HPDE6-E6E7 (cell line): ENCODE data around the gene HSPBP1.
"Not testable (repeated sequence)": the region's sequence is repeated elsewhere in the genome, so short reads cannot be mapped to it uniquely, and the experiment has no call there.

Source experiments
- DNase-seq: peaks from one replicate; pipeline ENCODE4 v3.0.0; 2011; ENCODE audit warnings: missing footprints; ENCODE audit errors: extremely low spot score

Gene HSPBP1

DNA sequence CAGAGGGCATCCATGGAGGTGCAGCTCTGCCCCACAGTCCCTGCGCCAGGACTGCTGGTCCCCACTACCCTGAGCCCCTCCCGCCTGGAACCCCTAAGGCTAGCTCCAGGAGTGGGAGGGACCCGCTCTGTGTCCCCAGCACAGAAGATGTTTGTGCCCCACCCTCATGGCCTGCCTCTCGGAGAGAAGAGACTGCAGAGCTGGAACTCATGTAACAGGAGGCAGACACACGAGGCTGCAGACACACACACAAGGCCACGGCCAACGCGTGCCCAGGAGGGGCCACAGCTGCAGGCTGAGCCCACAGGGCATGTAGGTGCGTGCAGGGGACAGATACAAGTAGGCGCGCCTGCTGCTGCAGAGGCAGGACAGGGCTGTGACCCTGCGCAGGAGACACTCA is 40.9 kb downstream of the HSPBP1 start:
- no peak for DNase-seq

DNA sequence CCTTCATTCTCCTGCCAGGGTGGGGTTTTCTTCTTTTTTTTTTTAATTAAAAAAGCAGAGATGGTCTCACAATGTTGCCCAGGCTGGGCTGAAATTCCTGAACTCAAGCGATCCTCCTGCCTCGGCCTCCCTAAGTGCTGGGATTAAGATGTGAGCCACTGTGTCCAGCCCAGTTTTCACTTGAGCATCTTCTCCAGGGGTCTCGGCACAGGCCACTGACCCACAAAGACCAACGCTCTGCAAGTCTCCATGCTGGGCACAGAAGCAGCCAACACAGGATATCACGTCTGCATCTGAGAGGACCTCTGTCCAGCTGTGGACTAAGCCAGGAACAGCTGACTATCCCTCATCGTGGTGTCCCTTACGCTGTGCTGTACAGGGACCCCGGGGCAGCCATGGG is 41.9 kb downstream of the HSPBP1 start:
- no peak for DNase-seq

DNA sequence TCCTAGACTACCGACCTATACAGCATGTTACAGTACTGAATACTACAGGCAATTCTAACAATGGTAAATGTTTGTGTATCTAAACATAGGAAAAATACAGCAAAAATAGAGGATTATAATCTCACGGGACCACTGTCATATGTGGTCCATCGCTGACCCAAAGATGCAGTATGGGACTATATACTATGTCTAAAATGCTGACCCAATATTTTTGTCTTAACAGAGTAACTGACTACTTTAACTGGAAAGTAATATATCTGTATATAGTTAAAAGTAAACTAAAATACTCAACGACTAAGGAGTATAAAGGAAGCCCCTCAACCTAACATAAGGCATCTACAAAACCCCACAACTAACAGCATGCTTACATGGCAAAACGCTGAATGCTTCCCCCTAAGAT is 46.9 kb downstream of the HSPBP1 start:
- no peak for DNase-seq

DNA sequence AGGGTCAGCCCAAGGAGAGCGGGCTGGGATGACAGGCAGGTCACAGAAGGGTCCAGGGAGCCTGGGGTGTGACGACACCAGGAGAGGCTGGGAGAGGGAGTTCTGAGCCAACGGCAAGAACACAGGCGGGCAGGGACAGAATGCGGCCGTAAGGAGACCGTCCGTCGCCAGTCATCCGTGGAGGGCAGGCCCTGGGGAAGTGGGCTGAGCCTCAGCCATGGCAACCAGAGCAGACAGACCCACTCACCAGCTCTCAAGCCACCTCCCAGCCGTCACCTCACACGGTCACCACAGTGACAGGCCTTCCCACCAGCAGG is 47.7 kb downstream of the HSPBP1 start:
- DNase-seq, result no peak

DNA sequence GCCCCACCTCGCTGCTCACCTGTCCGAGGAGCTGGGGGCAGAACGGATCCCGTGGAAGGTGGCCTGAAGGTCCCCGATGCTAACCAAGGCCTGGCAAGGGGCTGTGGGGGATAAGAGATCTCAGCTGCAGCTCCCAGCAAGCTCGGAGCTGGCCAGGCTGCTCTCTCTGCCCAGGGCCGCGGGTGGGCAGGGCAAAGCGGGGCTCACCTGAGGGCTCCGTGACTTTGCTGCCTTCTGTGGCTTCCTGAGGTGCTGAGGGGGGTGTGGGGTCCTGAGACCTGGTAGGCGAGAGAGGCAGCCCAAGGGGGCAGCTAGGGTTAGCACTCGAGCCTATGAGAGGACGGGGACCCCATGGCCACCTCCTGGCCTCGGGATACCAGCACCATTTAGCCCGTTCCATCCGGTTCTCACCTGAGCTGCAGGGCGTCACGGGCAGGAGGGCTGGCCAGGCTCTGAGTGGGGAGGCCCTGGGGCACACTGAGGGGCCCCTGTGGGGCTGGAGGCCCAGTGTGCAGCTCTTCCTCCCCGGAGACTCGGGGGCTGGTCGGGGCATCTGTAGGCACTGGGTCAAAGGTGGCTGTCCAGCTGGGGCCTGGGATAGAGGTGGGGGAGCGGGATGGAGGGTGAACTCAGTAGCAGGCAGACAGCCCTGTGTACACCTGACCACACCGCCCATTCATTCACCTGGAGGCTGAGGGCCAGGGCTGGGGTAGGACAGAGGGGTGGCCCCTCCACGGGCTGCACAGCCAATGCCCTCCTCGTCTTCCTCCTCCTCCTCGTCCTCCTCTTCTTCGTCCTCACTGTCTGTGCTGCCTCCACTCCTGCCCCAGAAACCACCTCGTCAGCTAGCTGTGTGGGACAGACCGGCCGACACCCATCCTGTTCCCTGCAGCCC is 48.3 kb downstream of the HSPBP1 start:
- no peak for DNase-seq

DNA sequence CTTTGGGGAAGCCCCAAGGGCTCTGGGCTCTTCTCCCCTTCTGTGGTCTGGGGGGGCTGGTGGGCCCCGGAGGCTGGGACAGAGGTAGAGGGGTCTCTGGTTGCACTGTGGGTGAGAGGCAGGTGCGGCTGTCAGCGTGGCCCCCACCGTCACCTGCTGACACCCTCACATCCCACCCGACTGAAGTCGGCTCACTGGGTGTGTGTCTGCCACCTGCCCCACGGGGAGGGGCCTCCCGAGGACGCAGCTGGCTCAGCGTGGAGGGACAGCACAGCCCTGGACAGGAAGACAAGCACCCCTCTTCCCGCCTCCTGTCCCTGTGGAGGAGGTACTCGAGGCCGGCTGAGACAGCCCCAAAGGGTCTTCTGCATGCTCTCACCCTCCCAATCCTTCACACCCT is 49.1 kb downstream of the HSPBP1 start:
- no peak for DNase-seq

DNA sequence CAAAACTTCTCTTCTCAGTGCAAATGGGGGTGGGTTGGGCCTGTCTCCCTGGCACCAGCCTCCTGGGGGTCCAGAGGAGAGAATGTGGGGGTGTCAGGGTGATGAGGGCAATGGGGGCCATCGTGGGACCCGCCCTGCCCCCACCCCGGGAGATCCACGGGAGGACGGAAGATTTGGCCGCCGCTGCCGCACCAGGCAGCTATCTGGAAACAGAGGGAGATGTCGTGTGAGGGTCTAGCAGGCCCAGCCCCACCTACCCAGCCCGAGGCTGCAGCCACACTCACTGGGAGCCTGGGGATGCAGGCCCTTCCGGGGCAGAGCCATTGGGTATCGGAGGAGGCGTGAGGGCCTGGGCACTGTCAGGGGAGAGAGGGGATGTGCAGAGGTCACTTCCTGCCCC is 49.6 kb downstream of the HSPBP1 start:
- no peak for DNase-seq

DNA sequence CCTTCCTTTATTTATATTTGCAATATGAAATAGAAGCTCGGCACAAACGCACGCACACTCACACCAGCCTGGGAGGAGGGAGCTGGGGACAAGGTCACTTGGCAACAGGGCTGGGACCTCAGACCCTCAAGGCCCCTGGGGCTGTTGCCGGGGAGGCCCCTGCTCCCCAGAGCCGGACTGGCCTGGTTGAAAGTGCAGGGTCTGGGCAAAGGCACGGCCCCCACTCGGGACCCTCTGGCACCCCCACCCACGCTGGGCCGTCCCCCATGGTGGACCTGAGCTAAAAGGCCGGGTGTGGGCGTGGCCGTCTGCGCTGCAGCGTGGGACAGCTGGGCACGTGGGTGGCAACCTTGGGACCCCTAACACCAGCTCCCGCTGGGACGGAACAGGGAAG is 50.1 kb downstream of the HSPBP1 start:
- DNase-seq, result no peak

DNA sequence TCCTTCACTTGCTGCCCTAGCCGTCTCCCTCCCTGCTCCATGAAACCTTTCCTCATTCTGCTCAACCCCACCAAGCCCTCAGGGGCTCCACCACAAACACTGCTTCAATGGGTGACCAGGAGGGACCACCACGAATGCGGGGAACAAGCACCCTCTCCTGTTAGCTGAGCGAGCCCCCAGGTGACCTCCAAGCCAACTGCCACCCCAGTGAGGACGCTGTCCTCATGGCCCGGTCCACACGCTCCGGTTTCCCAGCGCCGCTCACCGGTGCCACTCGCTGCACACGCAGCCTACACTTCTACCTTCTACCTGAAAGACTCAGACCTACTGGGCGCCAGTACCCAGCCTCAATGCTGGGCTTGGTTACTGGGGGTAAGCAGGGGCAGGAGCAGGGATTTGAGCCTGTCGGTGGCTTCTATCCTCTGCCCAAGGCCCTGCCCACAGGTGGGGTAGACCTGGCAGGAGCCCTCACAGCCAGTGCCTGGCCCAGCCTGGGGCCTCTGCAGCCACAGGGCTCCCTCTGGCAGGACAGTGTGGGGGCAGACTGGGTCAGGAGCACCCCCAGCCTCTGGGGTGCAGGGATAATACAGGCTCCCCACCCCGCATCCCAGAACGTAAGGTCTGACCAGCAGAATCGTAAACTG is 50.6 kb downstream of the HSPBP1 start:
- no peak for DNase-seq

DNA sequence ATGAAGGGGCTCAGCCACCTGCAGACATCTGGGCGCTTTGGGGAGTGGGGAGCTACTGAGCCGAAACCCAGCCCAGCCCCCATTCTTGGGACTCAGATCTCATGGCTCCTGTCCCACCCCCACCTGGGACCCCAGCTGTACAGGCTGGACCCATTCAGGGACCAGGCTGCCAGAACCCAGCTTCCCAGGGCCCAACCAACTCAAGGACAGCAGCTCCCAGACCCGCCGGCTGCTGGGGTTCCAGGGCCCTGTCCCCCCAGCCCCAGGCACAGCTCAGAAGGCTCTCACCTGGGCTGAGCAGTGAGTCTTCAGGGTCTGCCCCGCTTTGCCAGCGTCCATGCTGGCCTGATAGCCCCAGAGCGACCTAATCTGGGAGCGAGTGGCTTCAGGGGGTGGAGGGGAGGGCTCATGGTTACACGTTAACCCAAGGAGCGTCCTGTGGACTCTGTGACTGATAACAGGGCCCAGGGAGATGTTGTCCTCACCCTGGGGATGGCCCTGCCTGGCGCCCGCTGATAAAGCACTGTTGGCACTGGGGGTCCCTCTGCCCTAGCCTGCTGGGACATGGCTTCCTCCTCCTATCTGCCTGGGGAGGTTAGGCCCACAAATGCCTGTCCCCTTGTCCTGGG is 51.4 kb downstream of the HSPBP1 start, which contains the start of gene TMEM86B:
Gene TMEM86B (minus strand): TSS at position 361 of the 629 bp plus-strand sequence. CDS start 22 bp downstream, at position 339.
- no peak for DNase-seq

DNA sequence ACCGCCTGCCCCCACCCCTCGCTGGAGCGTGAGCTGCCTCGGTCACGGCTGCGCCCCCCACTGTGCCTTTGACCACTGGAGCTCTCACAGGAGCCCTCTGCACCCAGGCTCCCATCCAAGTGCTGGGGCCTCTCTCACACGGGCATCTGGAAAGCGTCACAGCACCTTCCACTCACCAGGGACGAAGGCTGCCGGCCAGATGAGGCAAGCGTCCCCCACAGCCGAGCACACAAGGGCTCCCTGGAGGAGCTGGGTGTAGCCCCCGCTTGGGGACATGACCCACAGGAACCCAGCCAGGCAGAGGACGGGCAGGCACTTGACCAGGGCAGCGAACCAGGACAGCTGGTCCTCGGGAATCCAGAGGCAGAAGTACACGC is 51.9 kb downstream of the HSPBP1 start:
- DNase-seq, result no peak

DNA sequence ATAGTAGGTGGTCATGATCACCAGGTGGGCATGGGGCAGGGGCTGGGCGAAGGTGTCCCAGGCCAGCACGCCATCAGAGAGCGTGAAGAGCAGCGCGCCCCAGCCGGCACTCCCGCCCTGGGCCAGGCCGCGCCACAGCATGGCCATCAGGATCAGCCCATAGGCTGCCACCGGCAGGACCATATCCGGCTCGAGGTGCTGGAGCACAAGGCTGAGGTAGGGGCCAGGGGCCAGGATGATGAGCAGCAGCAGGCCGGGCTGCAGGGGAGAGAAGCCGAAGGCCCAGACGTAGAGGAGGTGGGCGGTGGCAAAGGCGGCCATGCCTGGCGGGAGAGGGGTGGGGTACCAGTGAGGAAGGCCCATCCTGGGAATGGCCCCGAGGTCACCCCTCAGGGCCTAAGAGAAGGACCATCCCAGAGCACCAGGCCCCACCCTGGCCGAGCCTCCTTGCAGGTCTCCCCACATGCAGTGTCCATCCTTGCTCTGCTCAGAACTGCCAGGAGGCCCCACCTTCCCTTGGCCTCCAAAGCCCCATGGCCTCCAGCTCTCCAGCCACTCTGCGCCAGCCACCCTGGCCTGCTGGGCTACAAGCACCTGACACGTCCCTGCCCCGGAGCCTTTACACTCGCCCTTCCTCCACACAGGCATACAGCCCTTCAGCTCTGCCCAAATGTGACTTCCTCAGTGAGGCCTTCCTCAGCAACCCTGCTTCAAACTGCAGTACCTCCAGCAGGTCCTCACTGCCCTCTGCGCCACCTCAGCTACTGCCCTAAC is 52.5 kb downstream of the HSPBP1 start:
- no peak for DNase-seq

DNA sequence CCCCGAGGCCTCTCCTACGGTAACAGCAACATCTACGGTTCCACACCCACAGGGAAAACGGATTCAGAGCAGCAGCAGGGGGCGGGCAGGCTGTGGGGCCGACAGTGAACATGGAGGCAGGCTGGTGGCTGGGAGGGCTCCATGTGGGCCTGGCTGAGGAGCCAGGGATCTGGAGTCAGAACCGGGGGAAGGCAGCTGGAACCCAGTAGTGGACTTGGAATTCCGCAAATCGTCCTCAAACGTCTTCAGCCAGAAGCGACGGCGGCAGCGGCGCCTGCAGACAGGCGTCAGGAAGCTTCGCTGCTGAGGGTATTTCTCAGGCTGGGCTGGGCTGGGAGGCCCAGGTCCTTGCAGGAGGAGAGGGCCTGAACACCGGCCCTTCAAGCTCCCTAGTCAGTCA is 53.1 kb downstream of the HSPBP1 start:
- DNase-seq, result no peak

DNA sequence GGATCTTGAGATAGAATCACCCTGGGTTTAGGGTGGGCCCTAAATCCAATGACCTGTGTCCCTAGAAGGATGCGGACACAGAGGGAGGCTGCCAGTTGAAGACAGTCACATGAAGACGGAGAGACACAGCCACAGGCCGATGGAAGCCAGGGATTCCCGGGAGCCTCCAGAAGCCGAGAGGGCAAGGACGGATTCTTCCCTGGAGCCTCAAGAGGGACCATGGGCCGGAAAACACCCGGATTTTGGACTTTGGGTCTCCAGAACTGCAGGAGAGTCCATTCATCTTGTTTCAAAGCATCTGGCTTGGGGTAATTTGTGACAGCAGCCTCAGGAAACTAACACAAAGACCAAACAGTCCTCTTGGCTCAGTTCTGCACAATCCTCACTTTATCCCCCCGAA is 53.6 kb downstream of the HSPBP1 start:
- DNase-seq, result no peak

DNA sequence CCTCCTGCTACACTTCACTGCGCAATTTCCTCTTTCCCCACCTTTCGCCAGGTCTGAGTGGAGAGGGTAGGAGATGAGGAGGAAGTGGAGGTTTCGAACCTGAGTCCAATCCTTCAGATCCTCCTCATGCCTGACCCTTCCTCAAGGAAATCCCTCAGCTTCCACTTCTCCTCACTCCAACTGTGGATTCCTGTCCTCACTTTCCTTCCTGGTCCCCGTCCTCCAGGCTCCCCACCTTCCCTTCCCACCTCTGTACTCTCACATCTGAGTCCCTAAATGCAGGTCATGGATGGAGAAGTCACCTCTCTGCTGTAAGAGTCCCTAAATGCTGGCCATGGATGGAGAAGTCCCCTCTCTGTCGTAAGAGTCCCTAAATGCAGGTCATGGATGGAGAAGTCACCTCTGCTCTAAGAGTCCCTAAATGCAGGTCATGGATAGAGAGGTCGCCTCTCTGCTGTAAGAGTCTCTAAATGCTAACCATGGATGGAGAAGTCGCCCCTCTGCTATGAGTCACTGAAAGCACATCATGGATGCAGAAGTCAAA is 54.4 kb downstream of the HSPBP1 start:
- DNase-seq, result no peak

DNA sequence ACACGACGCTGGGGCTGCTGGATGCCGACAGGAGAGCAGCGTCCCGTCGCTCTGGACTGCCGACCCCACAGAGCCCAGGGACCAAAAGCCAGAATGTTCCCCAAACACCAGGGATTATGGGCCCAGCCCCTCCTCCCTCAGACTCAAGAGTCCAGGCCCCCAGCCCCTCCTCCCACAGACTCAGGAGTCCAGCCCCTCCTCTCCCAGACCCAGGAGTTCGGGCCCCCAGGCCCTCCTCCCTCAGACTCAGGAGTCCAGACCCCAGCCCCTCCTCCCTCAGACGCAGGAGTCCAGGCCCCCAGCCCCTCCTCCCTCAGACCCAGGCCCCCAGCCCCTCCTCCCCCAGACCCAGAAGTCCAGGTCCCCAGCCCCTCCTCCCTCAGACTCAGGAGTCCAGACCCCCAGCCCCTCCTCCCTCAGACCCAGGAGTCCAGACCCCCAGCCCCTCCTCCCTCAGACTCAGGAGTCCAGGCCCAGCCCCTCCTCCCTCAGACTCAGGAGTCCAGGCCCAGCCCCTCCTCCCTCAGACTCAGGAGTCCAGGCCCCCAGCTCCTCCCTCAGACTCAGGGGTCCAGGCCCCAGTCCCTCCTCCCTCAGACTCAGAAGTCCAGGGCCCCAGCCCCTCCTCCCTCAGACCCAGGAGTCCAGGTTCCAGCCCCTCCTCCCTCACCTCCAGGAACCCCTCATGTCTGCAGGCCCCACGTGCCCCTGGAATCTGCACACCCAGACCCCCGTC is 55.1 kb downstream of the HSPBP1 start:
- not testable (repeated sequence) for DNase-seq

DNA sequence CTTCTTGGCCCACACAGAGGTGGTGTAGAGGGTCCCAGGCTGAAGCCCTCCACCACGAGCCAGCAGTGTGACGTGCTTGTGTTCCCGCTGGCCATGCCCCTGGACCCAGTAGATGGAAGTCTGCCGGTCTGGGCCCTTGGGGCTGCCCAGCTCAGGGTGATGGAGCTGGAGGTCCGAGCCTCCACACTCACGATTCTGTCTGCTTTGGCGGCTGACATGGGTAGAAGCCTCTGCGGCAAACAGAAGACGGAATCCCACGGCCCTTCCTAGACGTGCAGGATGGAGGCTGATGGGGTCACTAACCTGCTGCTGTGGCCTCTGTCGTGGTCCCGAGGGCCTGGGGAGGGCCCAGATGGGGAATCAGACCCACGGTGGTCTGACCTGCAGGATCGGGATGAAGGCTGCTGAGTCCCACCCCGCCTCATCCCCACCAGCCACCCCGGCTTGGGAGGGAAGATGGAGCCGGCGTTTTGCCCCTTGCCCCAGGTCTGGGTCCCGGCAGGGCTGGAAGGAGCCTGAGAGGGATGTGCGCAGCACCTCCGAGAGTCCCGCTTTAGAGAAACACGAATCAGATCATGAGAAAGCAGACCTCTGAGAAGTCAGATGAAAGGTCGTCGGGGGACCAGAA is 55.8 kb downstream of the HSPBP1 start:
- DNase-seq, result no peak

DNA sequence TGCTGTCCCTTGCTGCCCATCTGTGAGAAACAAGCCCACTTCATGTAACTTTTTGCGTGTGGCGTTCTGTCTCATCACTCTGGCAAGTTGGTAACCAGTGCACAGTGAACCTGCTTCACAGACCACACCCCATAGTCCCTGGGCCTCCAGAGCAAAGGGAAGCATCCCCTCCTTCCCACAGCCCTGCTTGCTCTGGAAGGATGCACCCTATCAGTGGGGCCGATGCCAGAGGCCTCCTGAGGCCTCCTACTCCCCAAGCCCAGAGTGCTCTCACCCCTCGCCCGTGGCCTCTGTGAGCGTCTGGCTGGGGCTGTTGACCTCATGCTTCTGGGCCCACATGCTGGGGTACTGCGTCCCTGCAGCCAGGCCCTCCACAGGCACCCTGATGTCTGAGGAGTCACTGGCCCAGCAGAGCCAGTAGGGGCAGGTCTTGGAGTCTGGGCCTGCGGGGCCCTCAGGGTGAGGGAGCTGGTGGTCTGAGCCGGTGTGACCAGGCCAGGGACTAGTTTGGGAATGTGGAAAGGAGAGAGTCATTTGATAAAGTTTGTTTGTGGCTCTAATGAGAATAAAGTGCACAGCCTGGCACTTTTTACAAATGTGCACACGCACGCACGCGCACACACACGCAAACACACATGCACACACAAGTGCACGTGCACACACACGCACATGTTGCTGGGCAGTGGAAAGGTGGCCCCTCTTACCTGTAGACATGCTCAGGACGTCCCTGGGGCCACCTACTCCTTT is 56.4 kb downstream of the HSPBP1 start:
- no peak for DNase-seq

DNA sequence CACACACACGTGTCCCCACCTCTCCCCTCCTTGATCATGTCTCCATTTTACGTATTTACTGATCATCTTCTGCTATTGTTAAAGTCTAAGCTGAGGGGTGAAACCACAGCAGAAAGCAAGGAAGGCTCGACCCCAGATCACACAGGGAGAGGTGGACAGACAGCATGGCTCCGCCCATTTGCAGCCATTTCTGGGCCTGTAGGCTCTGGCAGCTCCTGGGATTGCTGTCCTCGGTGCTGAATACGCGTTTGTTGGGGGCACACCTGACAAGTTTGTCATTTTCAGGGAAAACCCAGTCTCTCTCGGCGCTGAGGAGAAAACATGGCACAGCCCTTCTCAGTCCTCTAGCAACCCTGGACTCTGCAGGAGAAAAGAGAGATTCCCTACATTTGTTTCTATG is 59.4 kb downstream of the HSPBP1 start:
- no peak for DNase-seq
